CD4-positive, alpha-beta T cell treated with Interleukin-4 for 4 hours (primary cell): ENCODE results near the gene TCEA2.

Source experiments
- DNase-seq: peaks from one replicate; pipeline ENCODE4 v3.0.0-alpha.2; 2020

Gene TCEA2

GRCh38 chr20:64036346-64037198, 26.4 kb upstream of the TCEA2 start:
- no peak for DNase-seq

GRCh38 chr20:64037199-64037497, 25.9 kb upstream of the TCEA2 start:
- no peak for DNase-seq

- DNase-seq = no peak
These were observed 25.3 kb upstream of the TCEA2 start for GRCh38 chr20:64037498-64038213.

GRCh38 chr20:64038224-64038564, 24.8 kb upstream of the TCEA2 start:
- no peak for DNase-seq

GRCh38 chr20:64038565-64039292, 24.3 kb upstream of the TCEA2 start:
- peak; percentile 66 for DNase-seq

GRCh38 chr20:64039293-64040160, 23.5 kb upstream of the TCEA2 start:
- DNase-seq = no peak

- no peak for DNase-seq
These were observed 22.6 kb upstream of the TCEA2 start for GRCh38 chr20:64040231-64041039.

- DNase-seq = no peak
These were observed 21.8 kb upstream of the TCEA2 start for GRCh38 chr20:64041040-64041780.

GRCh38 chr20:64041781-64042053, 21.3 kb upstream of the TCEA2 start:
- no peak for DNase-seq

- DNase-seq = no peak
These were observed 20.8 kb upstream of the TCEA2 start for GRCh38 chr20:64042054-64042781.

- DNase-seq = no peak
These were observed 19.2 kb upstream of the TCEA2 start for GRCh38 chr20:64043768-64044167.

- DNase-seq = no peak
These were observed 18.3 kb upstream of the TCEA2 start for GRCh38 chr20:64044484-64045247.

GRCh38 chr20:64045346-64046011, 17.5 kb upstream of the TCEA2 start:
- no peak for DNase-seq

- DNase-seq = no peak
These were observed 16.0 kb upstream of the TCEA2 start for GRCh38 chr20:64047046-64047389.

GRCh38 chr20:64047968-64048401, 15.0 kb upstream of the TCEA2 start:
- no peak for DNase-seq

GRCh38 chr20:64048402-64049044, 14.5 kb upstream of the TCEA2 start:
- no peak for DNase-seq

GRCh38 chr20:64049060-64049877, 13.7 kb upstream of the TCEA2 start, which contains the start of gene SOX18:
SOX18 (minus strand) TSS chr20:64049639; CDS start chr20:64049516, 123 bp downstream.
- no peak for DNase-seq

GRCh38 chr20:64049878-64050260, 13.1 kb upstream of the TCEA2 start:
- DNase-seq = no peak
